ENCODE results near the gene UBE3D.

- no peak for TF ChIP-seq ZNF532 (CRISPR knock-in tag; IDR thresholded peaks at IDR 0.05; ENCODE audit: borderline replicate concordance)
- no peak for TF ChIP-seq ATF2 (CRISPR knock-in tag; IDR thresholded peaks at IDR 0.05; ENCODE audit: borderline replicate concordance, low read depth)
- TF ChIP-seq MAX (CRISPR knock-in tag; IDR thresholded peaks at IDR 0.05), result no peak
- no peak for TF ChIP-seq E2F4 (CRISPR knock-in tag; IDR thresholded peaks at IDR 0.05; ENCODE audit: borderline replicate concordance, low read depth)
- no peak for TF ChIP-seq CTCF (IDR thresholded peaks at IDR 0.05)
- no peak for TF ChIP-seq NFE2L1 (CRISPR knock-in tag; IDR thresholded peaks at IDR 0.05)
- TF ChIP-seq CDX4 (CRISPR knock-in tag; IDR thresholded peaks at IDR 0.05; ENCODE audit: borderline replicate concordance), result no peak
- no peak for TF ChIP-seq SP1 (CRISPR knock-in tag; conservative IDR thresholded peaks at IDR 0.05)
- no peak for TF ChIP-seq ZNF138 (CRISPR knock-in tag; conservative IDR thresholded peaks at IDR 0.05)
- no peak for TF ChIP-seq GABPB1 (CRISPR knock-in tag; IDR thresholded peaks at IDR 0.05)
- no peak for TF ChIP-seq AFF4 (CRISPR knock-in tag; IDR thresholded peaks at IDR 0.05; ENCODE audit: borderline replicate concordance)
- TF ChIP-seq FOXP4 (CRISPR knock-in tag; IDR thresholded peaks at IDR 0.05), result no peak
These were observed 204.5 kb downstream of the UBE3D start for GRCh38 chr6:82861121-82861520.
